Peyer's patch (tissue), 4 donors: ENCODE data around the gene SLC2A10. TPM values are rescaled to one million over a fixed set of nuclear protein-coding genes. Genes with fewer than 3 reads are reported as not detected.

Experiments
- DNase-seq, 3 donors: peaks; one replicate each; pipeline ENCODE4 v3.0.0-alpha.2; 2017 to 2019
- H3K27ac ChIP-seq, 4 donors: fragments of 200-600 bp; sonication (generic); one replicate each; pipeline ENCODE4 v1.5.1; 2016 to 2019
- H3K27me3 ChIP-seq, 2 donors: fragments of 200-600 bp; sonication (generic); one replicate each; pipeline ENCODE4 v1.5.1; 2019
- H3K36me3 ChIP-seq, 3 donors: fragments of 200-600 bp; sonication (generic); one replicate each; pipeline ENCODE4 v1.5.1; 2016 to 2019
- H3K4me1 ChIP-seq, 4 donors: fragments of 200-600 bp; sonication (generic); one replicate each; pipeline ENCODE4 v1.5.1; 2016 to 2019
- H3K4me3 ChIP-seq, 4 donors: fragments of 200-600 bp; sonication (generic); 1 replicate in 3 of 4; 2 replicates in 1 of 4; pipeline ENCODE4 v1.5.1; 2016 to 2019; ENCODE audit warnings: mild to moderate bottlenecking in 1 of 4
- H3K9me3 ChIP-seq, 4 donors: fragments of 200-600 bp; sonication (generic); one replicate each; pipeline ENCODE4 v1.5.1; 2016 to 2019; ENCODE audit warnings: mild to moderate bottlenecking in 1 of 4
- POLR2A ChIP-seq, 2 donors: fragments of 450-650 bp; IDR thresholded peaks; one replicate each; pipeline ENCODE4 v1.5.1; 2017; ENCODE audit warnings: antibody characterized with exemption in 2 of 2, mild to moderate bottlenecking in 2 of 2, moderate library complexity in 2 of 2
- total RNA-seq, 4 donors: library from RNA; depleted of rRNA; stranded (reverse); fragments of >200 nt; gene quantifications; one replicate each; pipeline ENCODE4 v1.1.0, GENCODE V29; 2016
- TF ChIP-seq, protein P1 (sequence below), 6 experiments: fragments of 450-650 bp in 4 of 6; fragments of 200-600 bp in 2 of 6; sonication (generic) in 1 of 6; IDR thresholded peaks; one replicate each; pipeline ENCODE4 v1.5.1; 2017 to 2019; ENCODE audit warnings: antibody characterized with exemption in 6 of 6, mild to moderate bottlenecking in 3 of 6, moderate library complexity in 1 of 6

Gene SLC2A10
- total RNA-seq, 4 donors from 2014 or later = 8.3 to 19.0 (median 15.4) TPM

- no peaks in the 10 kb centered on the region for H3K9me3 ChIP-seq
Observed at GRCh38 chr20:46771195-46771588, 61.7 kb downstream of the SLC2A10 start.

DNA sequence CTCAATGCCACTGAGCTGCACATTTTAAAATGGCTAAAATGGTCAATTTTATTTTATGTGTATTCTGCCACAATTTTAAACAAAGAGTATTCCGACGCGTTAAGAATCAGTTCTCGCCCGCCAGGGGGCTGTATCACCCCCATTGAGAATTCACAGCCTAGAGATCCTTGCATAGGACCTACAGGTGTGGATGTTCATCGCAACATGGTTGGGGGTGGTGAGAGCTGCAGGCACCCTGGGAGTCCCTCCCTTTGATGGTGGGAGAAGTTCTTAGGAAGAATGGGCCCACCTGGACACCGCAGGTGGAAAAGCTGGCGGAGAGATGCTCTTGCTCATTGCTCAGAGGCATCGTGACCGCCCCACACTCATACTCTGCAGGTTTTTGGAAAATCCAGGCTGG lies 63.5 kb downstream of the SLC2A10 start:
- DNase-seq = no peak
- no peaks in the 10 kb centered on the region for H3K9me3 ChIP-seq
- no peak overlapping the region for H3K27ac ChIP-seq
- no peaks in the 10 kb centered on the region for H3K27me3 ChIP-seq
- no peaks in the 10 kb centered on the region for H3K36me3 ChIP-seq
- no peak overlapping the region for H3K4me3 ChIP-seq
- no peaks in the 10 kb centered on the region for H3K4me1 ChIP-seq
- TF ChIP-seq POLR2A (IDR thresholded peaks at IDR 0.05) = no peak
- TF ChIP-seq, protein P1, sequence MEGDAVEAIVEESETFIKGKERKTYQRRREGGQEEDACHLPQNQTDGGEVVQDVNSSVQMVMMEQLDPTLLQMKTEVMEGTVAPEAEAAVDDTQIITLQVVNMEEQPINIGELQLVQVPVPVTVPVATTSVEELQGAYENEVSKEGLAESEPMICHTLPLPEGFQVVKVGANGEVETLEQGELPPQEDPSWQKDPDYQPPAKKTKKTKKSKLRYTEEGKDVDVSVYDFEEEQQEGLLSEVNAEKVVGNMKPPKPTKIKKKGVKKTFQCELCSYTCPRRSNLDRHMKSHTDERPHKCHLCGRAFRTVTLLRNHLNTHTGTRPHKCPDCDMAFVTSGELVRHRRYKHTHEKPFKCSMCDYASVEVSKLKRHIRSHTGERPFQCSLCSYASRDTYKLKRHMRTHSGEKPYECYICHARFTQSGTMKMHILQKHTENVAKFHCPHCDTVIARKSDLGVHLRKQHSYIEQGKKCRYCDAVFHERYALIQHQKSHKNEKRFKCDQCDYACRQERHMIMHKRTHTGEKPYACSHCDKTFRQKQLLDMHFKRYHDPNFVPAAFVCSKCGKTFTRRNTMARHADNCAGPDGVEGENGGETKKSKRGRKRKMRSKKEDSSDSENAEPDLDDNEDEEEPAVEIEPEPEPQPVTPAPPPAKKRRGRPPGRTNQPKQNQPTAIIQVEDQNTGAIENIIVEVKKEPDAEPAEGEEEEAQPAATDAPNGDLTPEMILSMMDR (IDR thresholded peaks at IDR 0.05) = peak in 1 of 6 experiments; percentile 11

More at GRCh38 chr20:46771195-46771588, 61.7 kb downstream of the SLC2A10 start:
- no peaks in the 10 kb centered on the region for H3K4me1 ChIP-seq
- no peak overlapping the region for H3K4me3 ChIP-seq
- no peak overlapping the region for H3K27ac ChIP-seq
- no peaks in the 10 kb centered on the region for H3K36me3 ChIP-seq
- TF ChIP-seq, protein P1 (IDR thresholded peaks at IDR 0.05) = no peak
- no peak for TF ChIP-seq POLR2A (IDR thresholded peaks at IDR 0.05)
- H3K27me3 ChIP-seq = no peaks in the 10 kb centered on the region
- DNase-seq = no peak

GRCh38 chr20:46773680-46774079 lies 64.2 kb downstream of the SLC2A10 start:
- H3K27ac ChIP-seq = no peak overlapping the region
- DNase-seq = no peak
- no peaks in the 10 kb centered on the region for H3K9me3 ChIP-seq
- TF ChIP-seq, protein P1 (IDR thresholded peaks at IDR 0.05) = no peak
- TF ChIP-seq POLR2A (IDR thresholded peaks at IDR 0.05) = no peak
- no peaks in the 10 kb centered on the region for H3K27me3 ChIP-seq
- H3K4me3 ChIP-seq = no peak overlapping the region
- no peaks in the 10 kb centered on the region for H3K4me1 ChIP-seq
- no peaks in the 10 kb centered on the region for H3K36me3 ChIP-seq

DNA sequence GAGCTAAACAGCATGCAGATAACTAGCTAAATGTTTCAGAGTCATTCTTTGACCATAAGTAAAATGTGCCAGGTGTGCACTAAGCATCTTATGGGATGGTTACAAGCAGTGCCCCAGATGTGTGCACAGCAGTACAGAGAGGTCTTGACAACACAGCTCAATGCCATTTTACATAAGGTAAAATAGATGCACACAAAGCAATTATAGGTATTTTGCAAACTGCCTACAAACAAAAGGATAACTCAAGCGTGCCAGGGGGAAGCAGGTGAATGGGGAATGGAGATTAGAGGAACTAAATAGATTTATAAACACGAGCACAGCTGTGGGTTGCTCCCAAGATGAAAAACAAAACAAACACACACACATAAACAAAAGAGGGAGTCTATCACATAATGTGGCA lies 64.8 kb downstream of the SLC2A10 start:
- Histone ChIP-seq H3K4me3 (no peak overlapping the region), H3K27ac (no peak overlapping the region), H3K9me3 (no peaks in the 10 kb centered on the region), H3K27me3 (no peaks in the 10 kb centered on the region), H3K36me3 (no peaks in the 10 kb centered on the region), H3K4me1 (no peaks in the 10 kb centered on the region)
- TF ChIP-seq, protein P1 (IDR thresholded peaks at IDR 0.05) = no peak
- no peak for TF ChIP-seq POLR2A (IDR thresholded peaks at IDR 0.05)
- no peak for DNase-seq

- Histone ChIP-seq H3K9me3 (no peaks in the 10 kb centered on the region), H3K4me3 (no peak overlapping the region), H3K36me3 (no peaks in the 10 kb centered on the region), H3K27ac (no peak overlapping the region), H3K4me1 (no peaks in the 10 kb centered on the region), H3K27me3 (no peaks in the 10 kb centered on the region)
- no peak for TF ChIP-seq POLR2A (IDR thresholded peaks at IDR 0.05)
- DNase-seq = no peak
Observed at GRCh38 chr20:46774943-46775560, 65.6 kb downstream of the SLC2A10 start.

DNA sequence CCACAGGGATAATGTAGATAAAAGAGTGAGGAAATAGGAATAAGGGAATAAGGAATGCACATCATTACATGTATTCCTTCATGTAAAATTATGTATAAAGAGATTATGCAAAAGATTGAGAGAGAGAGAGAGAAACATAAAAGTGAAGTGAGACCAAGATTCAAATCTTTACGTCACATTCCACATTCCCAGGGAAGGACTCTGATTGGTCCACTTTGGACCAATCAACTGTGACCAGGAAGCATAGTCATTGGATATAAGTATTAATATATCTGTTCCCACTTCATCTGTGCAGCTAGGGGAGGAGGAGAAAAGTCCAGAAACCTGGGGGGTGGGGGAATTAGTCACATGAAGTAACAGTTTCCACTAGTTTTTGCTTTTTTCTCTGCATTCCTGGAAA lies 66.4 kb downstream of the SLC2A10 start:
- no peaks in the 10 kb centered on the region for H3K27me3 ChIP-seq
- no peak overlapping the region for H3K4me3 ChIP-seq
- TF ChIP-seq, protein P1 (IDR thresholded peaks at IDR 0.05) = no peak
- no peak for TF ChIP-seq POLR2A (IDR thresholded peaks at IDR 0.05)
- no peaks in the 10 kb centered on the region for H3K36me3 ChIP-seq
- H3K4me1 ChIP-seq = no peaks in the 10 kb centered on the region
- no peak overlapping the region for H3K27ac ChIP-seq
- DNase-seq = no peak
- no peaks in the 10 kb centered on the region for H3K9me3 ChIP-seq
